HUES6 (cell line): ENCODE data around the gene RBM6.

Source experiments
- H3K27ac ChIP-seq: 2 replicates; pipeline ENCODE4 v1.7.0; 2013; ENCODE audit warnings: low read depth, mild to moderate bottlenecking, low read length, inconsistent platforms
- H3K27me3 ChIP-seq: 2 replicates; pipeline ENCODE4 v1.6.1; 2013; ENCODE audit warnings: low read length; ENCODE audit not compliant: control insufficient read depth, insufficient read depth
- H3K36me3 ChIP-seq: 2 replicates; pipeline ENCODE4 v1.6.1; 2013; ENCODE audit warnings: low read length; ENCODE audit not compliant: control insufficient read depth, insufficient read depth
- H3K4me1 ChIP-seq: 2 replicates; pipeline ENCODE4 v1.6.1; 2013; ENCODE audit warnings: low read length; ENCODE audit not compliant: control insufficient read depth, insufficient read depth
- H3K4me3 ChIP-seq: 2 replicates; pipeline ENCODE4 v1.5.1; 2013; ENCODE audit warnings: low read depth, low read length
- H3K9ac ChIP-seq: one replicate; pipeline ENCODE4 v1.6.1; 2013; ENCODE audit warnings: mild to moderate bottlenecking, low read length
- H3K9me3 ChIP-seq: 2 replicates; pipeline ENCODE4 v1.6.1; 2013; ENCODE audit warnings: low read depth, low read length; ENCODE audit not compliant: control insufficient read depth, insufficient read depth

The RBM6 gene

GRCh38 chr3:49940667-49941249 is 808 bp downstream of the RBM6 start:
- Histone ChIP-seq H3K9ac (peak overlapping the region; percentile 91), H3K4me1 (no peaks in the 10 kb centered on the region), H3K4me3 (peak overlapping the region; percentile 98), H3K27ac (peak overlapping the region; percentile 54; the same call in 1 of the 2 replicates), H3K27me3 (no peaks in the 10 kb centered on the region), H3K9me3 (no peaks in the 10 kb centered on the region), H3K36me3 (peaks cover 5% of the 10 kb centered on the region; the same call in 1 of the 2 replicates)

- H3K27ac ChIP-seq, result no peak overlapping the region
- H3K27me3 ChIP-seq, result no peaks in the 10 kb centered on the region
- no peak overlapping the region for H3K4me3 ChIP-seq
These were observed 2.7 kb downstream of the RBM6 start for GRCh38 chr3:49942651-49943050.

GRCh38 chr3:49952924-49953323 is 13.0 kb downstream of the RBM6 start:
- H3K4me1 ChIP-seq, result no peaks in the 10 kb centered on the region
- H3K27me3 ChIP-seq, result no peaks in the 10 kb centered on the region
- no peak overlapping the region for H3K27ac ChIP-seq
- no peak overlapping the region for H3K9ac ChIP-seq
- no peak overlapping the region for H3K4me3 ChIP-seq
- H3K36me3 ChIP-seq, result no peaks in the 10 kb centered on the region
- no peaks in the 10 kb centered on the region for H3K9me3 ChIP-seq

More at GRCh38 chr3:49942651-49943050, 2.7 kb downstream of the RBM6 start:
- H3K9ac ChIP-seq, result no peak overlapping the region
- H3K9me3 ChIP-seq, result no peaks in the 10 kb centered on the region
- peaks cover 7% of the 10 kb centered on the region for H3K36me3 ChIP-seq
- H3K4me1 ChIP-seq, result no peaks in the 10 kb centered on the region

- Histone ChIP-seq H3K9me3 (no peaks in the 10 kb centered on the region), H3K4me3 (no peak overlapping the region), H3K9ac (no peak overlapping the region), H3K27ac (no peak overlapping the region), H3K27me3 (no peaks in the 10 kb centered on the region), H3K36me3 (no peaks in the 10 kb centered on the region), H3K4me1 (no peaks in the 10 kb centered on the region)
These were observed 15.7 kb downstream of the RBM6 start for GRCh38 chr3:49955636-49956035.

GRCh38 chr3:49966233-49966942 is 26.4 kb downstream of the RBM6 start:
- H3K27ac ChIP-seq, result no peak overlapping the region
- H3K4me1 ChIP-seq, result no peaks in the 10 kb centered on the region
- no peaks in the 10 kb centered on the region for H3K9me3 ChIP-seq
- no peaks in the 10 kb centered on the region for H3K27me3 ChIP-seq
- H3K36me3 ChIP-seq, result peaks cover 28% of the 10 kb centered on the region
- H3K9ac ChIP-seq, result no peak overlapping the region
- no peak overlapping the region for H3K4me3 ChIP-seq

GRCh38 chr3:49967291-49967690 is 27.3 kb downstream of the RBM6 start:
- Histone ChIP-seq H3K36me3 (peaks cover 36% of the 10 kb centered on the region), H3K27me3 (no peaks in the 10 kb centered on the region), H3K9me3 (no peaks in the 10 kb centered on the region), H3K4me3 (no peak overlapping the region), H3K27ac (no peak overlapping the region), H3K9ac (no peak overlapping the region), H3K4me1 (no peaks in the 10 kb centered on the region)

GRCh38 chr3:49968346-49968745 is 28.4 kb downstream of the RBM6 start:
- Histone ChIP-seq H3K9ac (no peak overlapping the region), H3K36me3 (peaks cover 44% of the 10 kb centered on the region), H3K27ac (no peak overlapping the region), H3K27me3 (no peaks in the 10 kb centered on the region), H3K4me3 (no peak overlapping the region), H3K4me1 (no peaks in the 10 kb centered on the region), H3K9me3 (no peaks in the 10 kb centered on the region)

GRCh38 chr3:49972656-49973055 is 32.7 kb downstream of the RBM6 start:
- Histone ChIP-seq H3K27ac (no peak overlapping the region), H3K36me3 (peaks cover 38% of the 10 kb centered on the region)

GRCh38 chr3:49976942-49977341 is 37.0 kb downstream of the RBM6 start:
- Histone ChIP-seq H3K4me1 (no peaks in the 10 kb centered on the region), H3K36me3 (peaks cover 49% of the 10 kb centered on the region), H3K27ac (no peak overlapping the region), H3K27me3 (no peaks in the 10 kb centered on the region), H3K9ac (no peak overlapping the region), H3K4me3 (no peak overlapping the region), H3K9me3 (no peaks in the 10 kb centered on the region)

More at GRCh38 chr3:49972656-49973055, 32.7 kb downstream of the RBM6 start:
- H3K27me3 ChIP-seq, result no peaks in the 10 kb centered on the region
- no peak overlapping the region for H3K4me3 ChIP-seq
- no peak overlapping the region for H3K9ac ChIP-seq
- no peaks in the 10 kb centered on the region for H3K9me3 ChIP-seq
- no peaks in the 10 kb centered on the region for H3K4me1 ChIP-seq

GRCh38 chr3:49984394-49984793 is 44.4 kb downstream of the RBM6 start:
- H3K36me3 ChIP-seq, result peaks cover 33% of the 10 kb centered on the region
- H3K9me3 ChIP-seq, result no peaks in the 10 kb centered on the region
- H3K27ac ChIP-seq, result no peak overlapping the region
- H3K4me1 ChIP-seq, result no peaks in the 10 kb centered on the region
- no peaks in the 10 kb centered on the region for H3K27me3 ChIP-seq
- no peak overlapping the region for H3K4me3 ChIP-seq
- no peak overlapping the region for H3K9ac ChIP-seq

- peaks cover 16% of the 10 kb centered on the region for H3K4me1 ChIP-seq
- no peak overlapping the region for H3K4me3 ChIP-seq
- H3K9me3 ChIP-seq, result no peaks in the 10 kb centered on the region
- no peak overlapping the region for H3K9ac ChIP-seq
- no peaks in the 10 kb centered on the region for H3K27me3 ChIP-seq
- no peak overlapping the region for H3K27ac ChIP-seq
- peaks cover 20% of the 10 kb centered on the region for H3K36me3 ChIP-seq
These were observed 52.4 kb downstream of the RBM6 start for GRCh38 chr3:49992326-49992725.
